HEK293 (cell line): ENCODE data around the gene SYTL3.
A peak's percentile ranks its signal among the peaks of the same experiment; 100 is the strongest.

Experiments used
- CTCF ChIA-PET: fragments of 350-600 bp; formaldehyde crosslinking; extraction: SDS; loops from one replicate; lab custom pipeline; 2021; ENCODE audit warnings: antibody characterized with exemption; lab: Yijun Ruan, JAX
- POLR2A ChIA-PET: fragments of 300-600 bp; formaldehyde crosslinking; extraction: SDS; loops from one replicate; lab custom pipeline; 2020; ENCODE audit warnings: antibody characterized with exemption, inconsistent platforms; lab: Yijun Ruan, JAX
- H3K27ac ChIP-seq: fragments of 200-500 bp; sonication (Bioruptor generic); 2 replicates; pipeline ENCODE4 v1.5.1; 2014; ENCODE audit warnings: low read depth, low read length, control low read depth, inconsistent platforms; ENCODE audit errors: extremely low read depth
- H3K36me3 ChIP-seq, 2 experiments: fragments of 200-500 bp in 1 of 2; sonication (Bioruptor generic) in 1 of 2; 1 replicate in 1 of 2; 2 replicates in 1 of 2; pipeline ENCODE4 v1.5.1; 2014 to 2017; ENCODE audit warnings: inconsistent platforms in 2 of 2, low read length in 2 of 2; ENCODE audit not compliant: control insufficient read depth in 2 of 2, insufficient read depth in 1 of 2
- H3K4me1 ChIP-seq: fragments of 200-500 bp; sonication (Bioruptor generic); 2 replicates; pipeline ENCODE4 v1.5.1; 2014; ENCODE audit warnings: mild to moderate bottlenecking, low read length, inconsistent platforms; ENCODE audit not compliant: control insufficient read depth, insufficient read depth
- H3K4me3 ChIP-seq: 2 replicates; pipeline ENCODE4 v1.5.1; 2011; ENCODE audit warnings: low read depth, mild to moderate bottlenecking, control low read depth, low read length, moderate library complexity
- H3K9me3 ChIP-seq: fragments of 200-500 bp; sonication (Bioruptor generic); 2 replicates; pipeline ENCODE4 v1.5.1; 2014; ENCODE audit warnings: low read depth, low read length, inconsistent platforms; ENCODE audit not compliant: control insufficient read depth, insufficient read depth
- HOXA7 ChIP-seq: sonication (generic); formaldehyde crosslinking; IDR thresholded peaks from 2 replicates; pipeline ENCODE4 v1.8.1; 2022; ENCODE audit warnings: missing genetic modification reagents, borderline replicate concordance
- IKZF3 ChIP-seq: fragments of 450-650 bp; IDR thresholded peaks from 2 replicates; pipeline ENCODE4 v1.5.0; 2018; ENCODE audit warnings: missing biosample characterization, mild to moderate bottlenecking, missing genetic modification characterization, moderate library complexity
- WT1 ChIP-seq: fragments of 450-650 bp; formaldehyde crosslinking; IDR thresholded peaks from 2 replicates; pipeline ENCODE4 v1.5.1; 2016; ENCODE audit warnings: missing biosample characterization, missing genetic modification characterization
- ZBTB26 ChIP-seq: fragments of 450-650 bp; formaldehyde crosslinking; optimal IDR thresholded peaks from 2 replicates; pipeline ENCODE3; 2016; ENCODE audit warnings: missing biosample characterization, mild to moderate bottlenecking, missing genetic modification characterization
- ZNF133 ChIP-seq: fragments of 450-650 bp; formaldehyde crosslinking; IDR thresholded peaks from 2 replicates; pipeline ENCODE4 v1.5.1; 2016; ENCODE audit warnings: missing biosample characterization, missing genetic modification characterization
- ZNF274 ChIP-seq, 2 experiments: fragments of 200-500 bp in 1 of 2; fragments of 450-650 bp in 1 of 2; sonication (Bioruptor generic) in 1 of 2; formaldehyde crosslinking in 1 of 2; IDR thresholded peaks; 2 replicates each; pipeline versions ENCODE4 v1.5.1 to v1.6.1; 2014 to 2016; ENCODE audit warnings: borderline replicate concordance in 1 of 2, inconsistent platforms in 1 of 2, low read length in 1 of 2, missing biosample characterization in 1 of 2, missing genetic modification characterization in 1 of 2
- ZNF335 ChIP-seq: fragments of 450-650 bp; formaldehyde crosslinking; conservative IDR thresholded peaks from 2 replicates; pipeline ENCODE4 v1.5.1; 2016; ENCODE audit warnings: missing biosample characterization, missing genetic modification characterization
- ZNF394 ChIP-seq: fragments of 450-650 bp; formaldehyde crosslinking; IDR thresholded peaks from 2 replicates; pipeline ENCODE4 v1.5.1; 2016; ENCODE audit warnings: missing biosample characterization, missing genetic modification characterization, mild to moderate bottlenecking, moderate library complexity, borderline replicate concordance
- ZNF626 ChIP-seq: fragments of 450-650 bp; sonication (Bioruptor Pico); formaldehyde crosslinking; IDR thresholded peaks from 2 replicates; pipeline ENCODE4 v1.5.1; 2018; ENCODE audit warnings: missing biosample characterization, missing genetic modification characterization, inconsistent platforms
- TF ChIP-seq, protein P1 (sequence below): fragments of 450-650 bp; formaldehyde crosslinking; IDR thresholded peaks from 2 replicates; pipeline ENCODE4 v1.5.1; 2016; ENCODE audit warnings: missing biosample characterization, missing genetic modification characterization

The SYTL3 gene

DNA sequence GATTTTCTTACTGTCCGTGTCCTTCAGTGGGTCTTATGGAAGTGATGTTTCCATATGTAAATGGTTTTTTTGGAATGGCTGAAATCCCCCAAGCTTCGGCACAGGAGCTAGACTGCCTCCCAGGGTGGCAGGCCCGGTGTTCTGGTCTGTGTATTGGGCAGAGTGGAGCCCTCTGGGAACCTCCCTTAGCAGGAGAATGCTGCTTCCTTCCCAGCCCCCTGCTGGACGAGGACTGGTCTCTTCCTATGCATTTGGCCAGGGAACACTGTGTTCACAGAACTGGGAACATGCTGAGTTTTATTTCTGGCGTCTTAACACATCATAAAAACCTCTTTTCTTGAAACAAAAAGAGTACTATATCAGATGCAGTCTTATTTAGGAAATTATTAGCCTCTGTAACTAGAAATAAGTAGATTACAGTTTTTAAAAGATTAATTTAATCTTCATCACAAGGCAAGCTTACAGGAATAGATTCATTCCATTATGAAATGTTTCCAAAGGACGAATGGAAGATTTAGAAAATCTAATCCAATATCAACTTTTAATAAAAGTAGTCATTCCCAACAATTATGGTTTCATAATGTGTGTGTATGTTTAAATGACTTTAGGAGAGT is 56.6 kb downstream of the SYTL3 start (continued):
- TF ChIP-seq IKZF3: 0 out of 2 replicates have a peak, but pooled peaks have one; percentile 15

- Histone ChIP-seq H3K4me1 (peaks cover 10% of the 10 kb centered on the region; the same call in 1 of the 2 replicates), H3K27ac (no peak overlapping the region), H3K9me3 (no peaks in the 10 kb centered on the region), H3K4me3 (no peak overlapping the region), H3K36me3 (no peaks in the 10 kb centered on the region)
- no peak for TF ChIP-seq WT1
- TF ChIP-seq ZNF335: peak; percentile 39
- CTCF ChIA-PET: interaction anchor here (0.7 to 6.2 kb wide), 33 partner anchors 9 to 1082 kb away, joined by 3 to 58 read pairs (median 4); partner anchors contain the start of genes DYNLT1, RSPH3 and TCP1
- POLR2A ChIA-PET: interaction anchor here (0.6 to 2.2 kb wide), 4 partner anchors 78 to 390 kb away, joined by 3 to 6 read pairs (median 6); partner anchors contain the start of genes EZR and RSPH3
Measured at GRCh38 chr6:158707120-158707820, 57.4 kb downstream of the SYTL3 start.

- TF ChIP-seq HOXA7 (CRISPR knock-in tag): no peak
- TF ChIP-seq ZNF133: no peak
- TF ChIP-seq ZNF626 (tag by site-specific recombination): no peak
- no peak overlapping the region for H3K4me3 ChIP-seq
- no peaks in the 10 kb centered on the region for H3K36me3 ChIP-seq
- H3K27ac ChIP-seq: no peak overlapping the region
- CTCF ChIA-PET: interaction anchor here (0.7 to 6.2 kb wide), 17 partner anchors 8 to 488 kb away, joined by 3 to 58 read pairs (median 3); partner anchors contain the start of gene DYNLT1
- POLR2A ChIA-PET: interaction anchor here (0.6 to 1.3 kb wide), 3 partner anchors 77 to 390 kb away, joined by 3 to 6 read pairs (median 3); no protein-coding TSS in a partner anchor
- H3K4me1 ChIP-seq: peaks cover 10% of the 10 kb centered on the region; the same call in 1 of the 2 replicates
- H3K9me3 ChIP-seq: no peaks in the 10 kb centered on the region
Measured at GRCh38 chr6:158707821-158708195, 58.0 kb downstream of the SYTL3 start.

GRCh38 chr6:158708239-158708638 is 58.4 kb downstream of the SYTL3 start:
- Histone ChIP-seq H3K4me1 (peaks cover 10% of the 10 kb centered on the region; the same call in 1 of the 2 replicates), H3K4me3 (no peak overlapping the region), H3K36me3 (no peaks in the 10 kb centered on the region), H3K9me3 (no peaks in the 10 kb centered on the region), H3K27ac (no peak overlapping the region)
- POLR2A ChIA-PET: interaction anchor here (0.6 to 1.3 kb wide), 2 partner anchors 81 to 390 kb away, joined by 3 read pairs; no protein-coding TSS in a partner anchor
- CTCF ChIA-PET: interaction anchor here (0.5 to 6.2 kb wide), 11 partner anchors 11 to 573 kb away, joined by 3 to 58 read pairs (median 4); no protein-coding TSS in a partner anchor
- TF ChIP-seq ZNF394 (tag by site-specific recombination) (no peak), ZBTB26 (tag by site-specific recombination) (no peak), ZNF274 (IDR thresholded peaks at IDR 0.05; ENCODE audit: low read length) (no peak), ZNF274 (tag by site-specific recombination; IDR thresholded peaks at IDR 0.05; ENCODE audit: borderline replicate concordance) (no peak)
- TF ChIP-seq, protein P1, sequence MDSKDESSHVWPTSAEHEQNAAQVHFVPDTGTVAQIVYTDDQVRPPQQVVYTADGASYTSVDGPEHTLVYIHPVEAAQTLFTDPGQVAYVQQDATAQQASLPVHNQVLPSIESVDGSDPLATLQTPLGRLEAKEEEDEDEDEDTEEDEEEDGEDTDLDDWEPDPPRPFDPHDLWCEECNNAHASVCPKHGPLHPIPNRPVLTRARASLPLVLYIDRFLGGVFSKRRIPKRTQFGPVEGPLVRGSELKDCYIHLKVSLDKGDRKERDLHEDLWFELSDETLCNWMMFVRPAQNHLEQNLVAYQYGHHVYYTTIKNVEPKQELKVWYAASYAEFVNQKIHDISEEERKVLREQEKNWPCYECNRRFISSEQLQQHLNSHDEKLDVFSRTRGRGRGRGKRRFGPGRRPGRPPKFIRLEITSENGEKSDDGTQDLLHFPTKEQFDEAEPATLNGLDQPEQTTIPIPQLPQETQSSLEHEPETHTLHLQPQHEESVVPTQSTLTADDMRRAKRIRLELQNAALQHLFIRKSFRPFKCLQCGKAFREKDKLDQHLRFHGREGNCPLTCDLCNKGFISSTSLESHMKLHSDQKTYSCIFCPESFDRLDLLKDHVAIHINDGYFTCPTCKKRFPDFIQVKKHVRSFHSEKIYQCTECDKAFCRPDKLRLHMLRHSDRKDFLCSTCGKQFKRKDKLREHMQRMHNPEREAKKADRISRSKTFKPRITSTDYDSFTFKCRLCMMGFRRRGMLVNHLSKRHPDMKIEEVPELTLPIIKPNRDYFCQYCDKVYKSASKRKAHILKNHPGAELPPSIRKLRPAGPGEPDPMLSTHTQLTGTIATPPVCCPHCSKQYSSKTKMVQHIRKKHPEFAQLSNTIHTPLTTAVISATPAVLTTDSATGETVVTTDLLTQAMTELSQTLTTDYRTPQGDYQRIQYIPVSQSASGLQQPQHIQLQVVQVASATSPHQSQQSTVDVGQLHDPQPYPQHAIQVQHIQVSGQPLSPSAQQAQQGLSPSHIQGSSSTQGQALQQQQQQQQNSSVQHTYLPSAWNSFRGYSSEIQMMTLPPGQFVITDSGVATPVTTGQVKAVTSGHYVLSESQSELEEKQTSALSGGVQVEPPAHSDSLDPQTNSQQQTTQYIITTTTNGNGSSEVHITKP (tag by site-specific recombination): no peak
